GM12872 (cell line): Measurements from ENCODE around the gene OR6A2.

Source experiments
- TF ChIP-seq, protein P1 (sequence below): IDR thresholded peaks from 3 replicates; pipeline ENCODE4 v1.5.1; 2011; ENCODE audit warnings: low read depth, mild to moderate bottlenecking, low read length, moderate library complexity; ENCODE audit not compliant: insufficient read depth

OR6A2 gene

DNA sequence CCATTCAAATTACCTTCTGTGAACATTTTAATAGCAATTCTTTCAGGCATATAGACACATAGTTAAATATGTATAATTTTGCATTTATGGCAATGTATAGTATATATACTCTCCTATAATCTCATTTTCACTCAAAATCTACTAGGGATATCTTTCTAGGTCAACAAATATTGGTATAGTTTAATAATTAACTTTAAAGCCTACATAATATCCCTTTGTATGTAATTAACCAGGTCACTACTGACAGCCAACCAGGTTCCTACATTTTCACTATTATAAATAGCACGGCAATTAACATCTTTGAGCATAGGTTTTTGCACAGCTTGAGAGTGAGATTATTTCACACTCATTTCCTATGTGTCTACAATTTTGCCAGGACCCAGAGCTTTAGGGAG, 43.5 kb downstream of the OR6A2 start:
- TF ChIP-seq, protein P1, sequence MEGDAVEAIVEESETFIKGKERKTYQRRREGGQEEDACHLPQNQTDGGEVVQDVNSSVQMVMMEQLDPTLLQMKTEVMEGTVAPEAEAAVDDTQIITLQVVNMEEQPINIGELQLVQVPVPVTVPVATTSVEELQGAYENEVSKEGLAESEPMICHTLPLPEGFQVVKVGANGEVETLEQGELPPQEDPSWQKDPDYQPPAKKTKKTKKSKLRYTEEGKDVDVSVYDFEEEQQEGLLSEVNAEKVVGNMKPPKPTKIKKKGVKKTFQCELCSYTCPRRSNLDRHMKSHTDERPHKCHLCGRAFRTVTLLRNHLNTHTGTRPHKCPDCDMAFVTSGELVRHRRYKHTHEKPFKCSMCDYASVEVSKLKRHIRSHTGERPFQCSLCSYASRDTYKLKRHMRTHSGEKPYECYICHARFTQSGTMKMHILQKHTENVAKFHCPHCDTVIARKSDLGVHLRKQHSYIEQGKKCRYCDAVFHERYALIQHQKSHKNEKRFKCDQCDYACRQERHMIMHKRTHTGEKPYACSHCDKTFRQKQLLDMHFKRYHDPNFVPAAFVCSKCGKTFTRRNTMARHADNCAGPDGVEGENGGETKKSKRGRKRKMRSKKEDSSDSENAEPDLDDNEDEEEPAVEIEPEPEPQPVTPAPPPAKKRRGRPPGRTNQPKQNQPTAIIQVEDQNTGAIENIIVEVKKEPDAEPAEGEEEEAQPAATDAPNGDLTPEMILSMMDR: no peak

DNA sequence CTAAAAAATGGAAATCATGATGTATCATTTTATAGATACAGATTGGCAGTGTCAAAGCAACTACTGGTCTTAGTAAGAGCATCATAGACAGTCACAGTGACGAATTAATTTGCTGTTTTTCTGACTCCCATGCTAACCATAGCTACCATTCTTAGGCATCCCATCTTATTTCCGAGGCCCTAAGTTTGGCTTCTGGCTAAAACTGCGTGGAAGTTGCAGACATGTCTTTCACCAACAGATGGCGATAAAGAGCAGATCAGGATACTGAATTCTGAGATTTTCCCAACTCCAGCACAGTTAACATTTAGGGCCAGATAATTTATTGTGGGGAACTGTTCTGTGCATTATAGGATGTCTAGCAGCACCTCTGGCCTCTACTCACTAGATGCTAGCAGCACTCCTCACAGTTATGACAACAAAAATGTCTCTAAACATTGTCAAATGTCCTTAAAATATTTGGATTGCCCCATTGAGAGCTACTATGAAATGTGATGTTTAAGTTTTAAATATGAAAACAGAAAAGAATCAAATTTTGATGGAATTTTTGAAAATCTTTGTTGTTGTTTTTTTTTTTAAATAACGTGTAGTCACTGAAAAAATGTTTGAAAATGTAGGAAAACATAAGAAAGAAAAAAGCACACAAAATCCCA, 44.1 kb downstream of the OR6A2 start:
- TF ChIP-seq, protein P1: peak; percentile 85

DNA sequence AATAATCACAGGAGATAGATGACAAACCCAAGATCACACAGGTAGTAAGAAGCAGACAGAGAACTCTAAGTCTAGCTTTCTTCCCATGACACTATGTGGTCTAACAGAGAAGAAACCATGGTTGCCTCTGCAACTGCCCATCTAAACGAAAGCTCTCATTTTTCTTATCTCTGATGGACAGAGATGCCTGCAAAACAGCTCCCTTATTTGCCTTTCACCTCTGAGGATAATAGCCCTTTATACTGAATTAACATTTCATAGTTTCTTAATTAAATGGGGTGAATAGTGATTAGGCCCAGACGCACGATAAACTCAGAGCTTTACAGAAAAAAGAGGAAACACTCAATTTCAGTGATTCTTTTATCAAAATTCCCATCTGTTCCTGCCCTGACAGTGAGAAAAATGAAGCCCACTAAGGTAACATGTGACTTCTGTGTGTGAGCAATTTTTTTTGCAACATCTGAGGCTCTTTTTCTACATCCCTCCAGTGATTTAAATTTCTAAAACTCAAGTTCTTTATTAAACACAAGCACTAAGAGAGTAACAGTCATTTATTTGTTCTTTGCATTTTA, 52.3 kb downstream of the OR6A2 start:
- TF ChIP-seq, protein P1: no peak

DNA sequence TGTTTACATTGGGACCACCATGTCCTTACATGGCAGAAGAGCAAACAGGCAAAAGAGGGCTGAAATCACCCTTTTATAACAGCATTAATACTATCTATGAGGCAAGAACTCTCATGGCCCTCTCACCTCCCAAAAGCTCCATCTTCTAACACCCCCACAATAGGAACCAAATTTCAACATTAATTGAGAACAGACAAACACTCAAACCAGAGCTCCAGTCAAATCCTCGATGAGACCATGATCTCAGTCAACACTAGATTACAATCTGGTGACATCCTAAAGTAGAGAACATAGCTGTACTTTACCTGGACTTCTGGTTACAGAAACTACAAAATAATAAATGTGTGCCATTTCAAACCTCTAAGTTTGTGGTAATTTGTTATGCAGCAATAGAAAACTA, 52.9 kb downstream of the OR6A2 start:
- TF ChIP-seq, protein P1: no peak

DNA sequence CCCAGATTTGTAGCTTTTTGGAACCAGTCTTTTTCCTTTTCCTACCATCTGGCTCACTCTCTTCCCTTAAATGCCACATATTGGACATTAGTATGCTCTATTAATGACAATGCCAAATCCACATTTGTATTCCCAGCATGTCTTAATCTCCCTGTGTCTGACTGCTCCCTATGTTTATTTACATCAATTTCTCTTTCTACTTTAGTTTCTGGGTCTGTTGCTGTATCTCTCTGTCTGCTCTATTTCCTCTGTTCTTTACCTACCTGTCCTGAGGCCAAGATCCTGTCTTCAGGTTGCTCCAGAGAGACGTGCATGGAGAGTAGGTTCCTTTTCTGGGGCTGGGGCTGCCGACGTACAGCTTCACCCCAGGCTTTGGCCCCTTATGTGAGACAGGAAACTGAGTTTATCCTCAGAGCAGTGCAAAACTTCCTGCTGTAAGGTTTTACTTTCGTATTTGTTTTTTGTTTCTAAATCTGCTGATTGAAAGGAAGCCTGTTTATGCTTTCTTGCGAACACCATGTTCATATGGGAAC, 53.3 kb downstream of the OR6A2 start:
- TF ChIP-seq, protein P1: no peak

DNA sequence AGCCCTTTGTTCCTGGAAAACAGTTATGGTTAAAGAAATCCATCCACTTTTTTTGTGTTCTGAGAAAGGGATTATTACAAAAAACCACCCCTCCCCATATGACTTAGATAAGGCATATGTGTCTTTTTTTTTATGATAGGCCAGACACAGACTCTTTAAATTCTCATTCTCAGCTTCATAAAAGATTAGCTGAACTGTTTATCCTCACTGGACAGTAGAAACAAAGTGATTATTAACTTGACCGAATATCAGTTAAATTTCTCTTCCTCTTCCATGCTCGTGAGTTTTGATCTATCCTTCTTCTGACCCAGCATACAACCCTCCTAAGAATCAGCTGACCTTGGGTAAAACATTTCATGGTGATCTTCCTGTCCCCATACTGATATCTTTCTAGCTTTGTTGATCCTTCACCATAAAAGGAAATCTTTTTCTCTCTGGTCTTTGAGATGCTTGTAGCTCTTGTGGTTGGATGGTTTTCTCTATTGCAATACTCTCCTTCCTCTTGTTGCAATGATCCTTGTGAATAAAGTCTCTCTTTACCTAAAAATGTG, 53.9 kb downstream of the OR6A2 start:
- TF ChIP-seq, protein P1: no peak

DNA sequence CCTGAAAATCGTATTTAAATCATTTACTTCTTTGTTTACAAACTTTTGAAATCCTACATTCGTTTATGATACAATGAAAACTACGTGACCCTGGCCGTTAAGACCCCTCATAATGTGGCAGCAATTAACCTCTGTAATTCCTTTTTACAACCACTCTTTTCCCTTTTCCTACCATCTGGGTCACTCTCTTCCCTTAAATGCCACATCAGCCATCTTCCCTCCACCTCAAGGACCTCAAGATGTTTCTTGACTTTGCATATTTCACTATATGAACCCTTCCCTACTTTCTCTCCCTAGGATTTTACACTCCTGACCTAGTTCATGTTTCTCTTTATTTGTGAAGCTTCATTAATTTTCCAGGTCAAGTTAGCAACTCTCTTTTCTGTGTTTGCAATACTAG, 54.5 kb downstream of the OR6A2 start:
- TF ChIP-seq, protein P1: no peak
